Activated CD4-positive, alpha-beta T cell treated with anti-CD3 and anti-CD28 coated beads, Interleukin-2, amount 50 U/mL, for 4 hours (primary cell): ENCODE results near the gene ZNF777.
"Not testable (repeated sequence)": the region's sequence is repeated elsewhere in the genome, so short reads cannot be mapped to it uniquely, and the experiment has no call there.

ENCODE experiments used
- DNase-seq, 2 experiments: peaks; one replicate each; pipeline ENCODE4 v3.0.0-alpha.2; 2020

The ZNF777 gene

GRCh38 chr7:149409895-149410294, 51.0 kb downstream of the ZNF777 start:
- no peak for DNase-seq

GRCh38 chr7:149404825-149405224, 56.0 kb downstream of the ZNF777 start:
- DNase-seq, result no peak

DNA sequence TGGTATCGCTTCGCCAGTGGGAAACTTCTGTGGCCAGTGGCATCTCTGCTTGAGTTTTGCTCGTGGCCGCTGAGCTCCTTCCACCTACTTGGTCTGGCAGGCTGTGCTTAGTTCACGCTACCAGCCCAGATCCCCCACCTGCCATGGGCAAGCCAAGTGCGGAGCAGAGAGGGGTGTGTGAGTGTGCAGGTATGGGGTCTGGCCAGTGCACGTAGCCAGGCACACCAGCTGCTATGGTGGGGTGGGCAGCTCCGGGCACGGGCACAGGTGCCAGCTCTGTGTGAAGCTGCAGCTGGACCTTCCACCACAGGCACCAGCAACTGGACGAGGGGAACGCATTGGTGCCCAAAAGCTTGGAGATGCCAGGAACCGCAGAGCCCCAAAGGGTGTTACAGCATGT, 56.5 kb downstream of the ZNF777 start:
- DNase-seq, result no peak

DNA sequence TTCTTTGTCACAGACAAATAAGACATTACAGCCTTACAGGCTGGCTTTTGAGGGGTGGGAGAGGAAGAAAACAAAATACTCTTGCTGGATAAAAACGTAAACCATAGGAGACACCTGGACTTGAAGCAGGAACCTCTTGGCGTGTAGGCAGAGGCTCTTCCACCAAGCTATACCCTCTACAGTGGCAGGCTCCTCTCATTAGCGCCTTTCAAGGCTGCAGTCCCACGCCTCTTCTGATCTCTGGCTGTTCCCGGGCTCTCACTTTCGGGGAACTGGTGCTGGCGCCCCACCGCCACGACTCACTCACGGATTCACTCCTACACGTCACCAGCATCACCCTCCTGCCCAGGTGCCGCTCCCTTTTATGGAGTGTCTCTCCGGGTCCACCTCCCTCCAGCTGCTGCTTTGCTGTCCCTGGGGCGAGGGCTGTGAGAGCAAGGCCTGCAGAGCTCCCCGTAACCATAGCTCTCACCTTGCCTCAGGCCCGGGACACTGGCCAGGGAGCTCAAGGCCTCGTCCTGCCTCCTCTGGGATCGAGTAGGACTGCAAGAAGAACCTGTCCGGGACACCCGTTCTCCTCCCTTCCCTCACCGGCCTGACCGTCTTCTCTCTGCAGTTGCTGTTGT, 62.6 kb downstream of the ZNF777 start:
- no peak for DNase-seq

DNA sequence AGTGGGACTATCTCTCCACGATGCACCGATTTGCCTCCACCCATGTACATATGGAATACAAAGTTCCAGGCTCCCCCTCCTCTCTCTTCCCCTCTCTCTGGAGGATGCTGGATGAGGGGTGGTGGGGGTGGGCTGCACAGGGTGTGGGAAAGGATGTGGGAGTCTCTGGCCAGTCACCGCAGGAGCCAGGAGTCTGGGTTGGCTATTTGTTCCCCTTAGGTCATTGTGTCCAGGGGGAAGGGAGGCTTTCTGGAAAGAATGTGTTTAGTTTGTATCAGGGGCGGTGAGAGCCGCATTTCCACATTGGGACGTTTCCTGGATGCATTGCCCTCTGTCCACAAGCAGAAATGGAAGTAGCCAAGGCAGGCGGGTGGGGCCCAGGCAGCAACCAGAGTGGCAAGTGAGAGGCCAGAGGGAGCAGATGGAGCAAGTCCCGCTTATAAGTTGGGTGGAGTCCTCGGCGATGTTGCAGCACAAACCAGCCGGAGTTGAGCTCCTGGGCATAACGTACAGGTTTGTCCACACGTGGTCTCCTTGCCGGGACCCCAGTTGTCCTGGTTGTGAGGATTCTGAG, 63.3 kb downstream of the ZNF777 start:
- no peak for DNase-seq

DNA sequence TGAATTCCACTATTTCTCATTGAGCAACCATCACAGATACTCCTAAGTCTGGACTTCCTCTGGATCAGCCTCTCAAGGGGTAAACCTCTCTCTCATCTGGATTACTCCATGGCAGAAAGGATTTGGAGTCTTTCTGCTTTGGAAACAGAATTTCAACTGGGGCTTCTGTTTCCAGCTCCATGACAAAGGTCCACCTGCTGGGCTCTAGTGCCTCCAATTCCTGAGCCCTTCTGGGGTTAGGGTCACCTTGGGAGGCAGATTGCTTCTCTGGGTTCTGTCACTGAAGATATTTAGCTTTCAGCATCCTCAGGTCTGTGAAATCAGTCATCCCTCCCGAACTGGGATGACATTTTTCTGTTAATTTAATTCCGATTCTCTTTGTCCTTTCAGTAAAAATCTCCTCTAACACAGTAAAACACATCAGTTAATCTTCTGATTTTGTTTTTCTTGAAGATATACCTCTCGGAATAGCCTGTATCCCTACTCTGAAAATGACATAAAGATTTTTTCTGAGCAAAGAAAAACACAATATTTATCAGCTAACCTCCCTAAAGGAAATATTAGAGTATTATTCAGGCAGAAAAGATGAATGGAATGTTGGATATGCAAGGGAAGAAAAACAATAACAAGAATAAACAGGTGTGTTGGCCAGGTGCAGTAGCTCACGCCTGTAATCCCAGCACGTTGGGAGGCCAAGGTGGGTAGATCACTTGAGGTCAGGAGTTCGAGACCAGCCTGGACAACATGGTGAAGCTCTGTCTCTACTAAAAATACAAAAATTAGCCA, 72.1 kb downstream of the ZNF777 start:
- not testable (repeated sequence) for DNase-seq

GRCh38 chr7:149386514-149386913, 74.3 kb downstream of the ZNF777 start:
- not testable (repeated sequence) for DNase-seq

DNA sequence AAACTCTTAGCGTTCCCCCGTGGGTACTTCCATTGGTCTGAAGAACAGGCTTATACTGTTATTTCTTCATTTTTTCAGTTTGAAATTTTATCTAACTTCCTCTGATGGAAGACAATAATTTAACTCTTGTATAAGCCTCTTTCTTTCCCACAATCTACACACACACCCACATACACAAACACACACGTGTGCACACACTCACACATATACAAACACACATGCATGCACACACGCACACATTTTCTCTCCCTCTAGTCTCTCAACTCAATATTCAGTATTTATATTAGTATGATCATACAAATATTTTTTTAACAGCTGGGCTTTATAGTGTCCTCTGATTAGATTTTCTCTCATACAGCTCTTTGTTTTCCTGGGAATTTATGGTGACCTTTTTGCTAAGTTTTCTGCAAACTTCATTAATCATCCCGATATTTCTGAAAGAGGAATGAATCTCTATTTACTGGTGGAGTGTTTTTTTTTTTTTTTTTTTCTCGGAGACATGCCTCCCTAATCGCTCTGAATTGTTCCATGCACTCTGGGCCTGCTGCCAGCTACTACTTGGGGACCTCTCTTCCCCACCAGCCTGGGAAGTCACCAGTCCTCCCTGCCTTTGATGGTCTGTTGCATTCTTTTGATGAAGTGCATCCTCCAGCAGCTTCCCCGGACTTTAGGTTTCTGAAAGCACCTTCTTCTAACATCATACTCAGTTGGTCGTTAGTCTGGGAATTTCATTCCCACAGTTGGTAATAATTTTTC, 75.5 kb downstream of the ZNF777 start:
- DNase-seq, result no peak
